H1 (cell line): ENCODE measurements around the gene NCK1. TPM values are rescaled to one million over a fixed set of nuclear protein-coding genes. Genes with fewer than 3 reads are reported as not detected.

ENCODE experiments used
- KDM1A ChIP-seq: fragments of 200-600, 300-600 bp; sonication (generic); IDR thresholded peaks from 2 replicates; pipeline ENCODE4 v1.7.1; 2016; ENCODE audit warnings: mild to moderate bottlenecking, low read length, borderline replicate concordance
- polyA plus RNA-seq, 7 experiments: library from polyadenylated mRNA; depleted of rRNA in 3 of 7; stranded (reverse) in 5 of 7; unstranded in 2 of 7; fragments of >200 nt in 5 of 7; fragments of 200-250 nt in 2 of 7; gene quantifications; 1 replicate in 5 of 7; 2 replicates in 1 of 7; 4 replicates in 1 of 7; pipeline versions ENCODE4 v1.2.1 to v1.2.3, GENCODE V29; 2011 to 2013; ENCODE audit warnings: missing spikeins in 2 of 7, mixed read lengths in 2 of 7
- total RNA-seq: library from RNA; stranded (reverse); fragmentation: NEBNext Ultra II Directional; extraction: Animal tissue kit (Norgen Biotek cat#: 25700); gene quantifications from 2 replicates; pipeline ENCODE4 v1.2.1, GENCODE V29; 2021

Gene NCK1
- total and polyA plus RNA-seq, 2 of the 8 experiments (the other 6 are each of a cell fraction or from before 2014, with no cell fraction given), result 10.0 to 28.5 TPM

GRCh38 chr3:136979204-136979603, 117.2 kb downstream of the NCK1 start (continued):
- no peak for TF ChIP-seq KDM1A
- TF ChIP-seq, all 59 proteins: peak for 0
